Effector CD8-positive, alpha-beta T cell (primary cell): ENCODE results near the gene PCDH1.
A peak's percentile ranks its signal among the peaks of the same experiment; 100 is the strongest.

Source experiments
- DNase-seq: peaks from one replicate; lab custom pipeline; 2025; lab: John Stamatoyannopoulos, UW

Gene PCDH1

GRCh38 chr5:141853895-141854626 is 24.1 kb downstream of the PCDH1 start:
- no peak for DNase-seq

- no peak for DNase-seq
These were observed 25.8 kb downstream of the PCDH1 start for GRCh38 chr5:141852448-141852847.

- no peak for DNase-seq
These were observed 26.9 kb downstream of the PCDH1 start for GRCh38 chr5:141851195-141851874.

- no peak for DNase-seq
These were observed 27.4 kb downstream of the PCDH1 start for GRCh38 chr5:141850786-141851185.

GRCh38 chr5:141850244-141850768 is 27.9 kb downstream of the PCDH1 start:
- DNase-seq: peak; percentile 30

GRCh38 chr5:141849415-141850243 is 28.6 kb downstream of the PCDH1 start:
- peak; percentile 51 for DNase-seq

- DNase-seq: no peak
These were observed 29.3 kb downstream of the PCDH1 start for GRCh38 chr5:141848744-141849414.

GRCh38 chr5:141846031-141846430 is 32.2 kb downstream of the PCDH1 start:
- no peak for DNase-seq

- no peak for DNase-seq
These were observed 32.8 kb downstream of the PCDH1 start for GRCh38 chr5:141845371-141845851.

GRCh38 chr5:141844414-141845097 is 33.7 kb downstream of the PCDH1 start:
- DNase-seq: no peak

- no peak for DNase-seq
These were observed 34.9 kb downstream of the PCDH1 start for GRCh38 chr5:141843156-141843927.

- DNase-seq: no peak
These were observed 36.6 kb downstream of the PCDH1 start for GRCh38 chr5:141841378-141842180.

GRCh38 chr5:141840826-141841360 is 37.3 kb downstream of the PCDH1 start:
- DNase-seq: no peak

- no peak for DNase-seq
These were observed 37.9 kb downstream of the PCDH1 start for GRCh38 chr5:141840280-141840812.

GRCh38 chr5:141839015-141839513 is 39.1 kb downstream of the PCDH1 start:
- no peak for DNase-seq

- DNase-seq: no peak
These were observed 39.7 kb downstream of the PCDH1 start for GRCh38 chr5:141838326-141839014.

- no peak for DNase-seq
These were observed 42.1 kb downstream of the PCDH1 start for GRCh38 chr5:141835928-141836670.
